ENCODE data around the gene SCAF8.

The SCAF8 gene

GRCh38 chr6:154868143-154868594, 135.0 kb downstream of the SCAF8 start:
- Histone ChIP-seq H3K4me3 (no peak overlapping the region), H3K27ac (no peak overlapping the region)

- H3K4me3 ChIP-seq: no peak overlapping the region
- H3K27ac ChIP-seq: no peak overlapping the region
Measured at GRCh38 chr6:154872542-154873114, 139.4 kb downstream of the SCAF8 start.

DNA sequence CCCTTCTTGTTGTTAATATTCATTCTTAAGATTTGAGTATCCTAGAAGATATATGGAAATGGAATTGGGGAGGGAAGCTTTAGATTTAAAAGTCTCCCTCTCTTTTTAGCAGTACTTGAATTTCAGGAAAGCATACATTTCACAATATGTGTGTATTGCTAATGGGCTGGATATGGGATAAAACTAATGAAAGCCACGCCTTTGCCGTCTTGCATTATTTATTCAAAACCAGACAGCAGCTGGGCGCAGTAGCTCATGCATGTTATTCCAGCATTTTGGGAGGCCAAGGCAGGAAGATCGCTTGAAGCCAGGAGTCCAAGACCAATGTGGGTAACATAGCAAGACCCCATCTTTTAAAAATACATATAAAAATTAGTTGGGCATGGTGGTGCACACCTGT, 140.3 kb downstream of the SCAF8 start:
- Histone ChIP-seq H3K27ac (no peak overlapping the region), H3K4me3 (no peak overlapping the region)

DNA sequence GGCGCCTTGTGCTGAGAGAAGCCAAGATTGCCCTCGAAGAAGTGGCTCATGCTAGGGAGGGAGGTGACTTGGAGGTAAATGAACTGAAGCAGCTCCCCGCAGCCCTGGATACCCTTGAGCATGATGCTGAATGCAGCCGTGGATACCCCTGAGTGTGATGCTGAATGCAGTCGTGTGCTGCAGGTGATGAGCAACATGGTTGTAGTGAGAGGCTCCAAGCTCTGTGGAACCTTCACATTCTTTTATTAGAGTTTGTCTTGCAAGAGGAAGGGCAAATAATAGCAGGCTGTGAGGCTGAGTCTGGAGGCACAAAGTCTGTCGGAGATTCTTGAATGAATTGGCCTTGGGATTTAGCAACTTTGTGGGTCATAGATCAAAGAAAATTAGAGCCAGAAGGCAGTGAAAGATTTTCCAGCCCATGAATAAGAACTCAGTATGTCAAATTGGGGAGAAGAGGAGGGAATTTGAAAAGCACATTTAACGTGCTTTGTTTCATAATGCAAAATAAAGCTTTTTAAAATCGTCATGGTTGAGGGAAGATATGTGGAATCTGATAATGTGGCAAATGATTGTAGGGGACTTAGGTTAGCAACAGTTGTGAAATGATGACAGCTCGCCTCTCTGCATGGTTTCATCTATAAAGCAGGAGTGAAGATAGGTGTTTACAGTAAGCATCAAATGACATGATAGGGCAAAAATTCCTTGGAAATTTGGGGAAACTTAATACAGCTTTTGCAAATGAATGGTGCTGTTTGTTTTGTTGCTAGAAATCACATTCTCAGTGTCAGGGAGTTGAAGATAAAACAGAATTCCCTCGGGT, 141.8 kb downstream of the SCAF8 start:
- Histone ChIP-seq H3K27ac (no peak overlapping the region), H3K4me3 (no peak overlapping the region)

DNA sequence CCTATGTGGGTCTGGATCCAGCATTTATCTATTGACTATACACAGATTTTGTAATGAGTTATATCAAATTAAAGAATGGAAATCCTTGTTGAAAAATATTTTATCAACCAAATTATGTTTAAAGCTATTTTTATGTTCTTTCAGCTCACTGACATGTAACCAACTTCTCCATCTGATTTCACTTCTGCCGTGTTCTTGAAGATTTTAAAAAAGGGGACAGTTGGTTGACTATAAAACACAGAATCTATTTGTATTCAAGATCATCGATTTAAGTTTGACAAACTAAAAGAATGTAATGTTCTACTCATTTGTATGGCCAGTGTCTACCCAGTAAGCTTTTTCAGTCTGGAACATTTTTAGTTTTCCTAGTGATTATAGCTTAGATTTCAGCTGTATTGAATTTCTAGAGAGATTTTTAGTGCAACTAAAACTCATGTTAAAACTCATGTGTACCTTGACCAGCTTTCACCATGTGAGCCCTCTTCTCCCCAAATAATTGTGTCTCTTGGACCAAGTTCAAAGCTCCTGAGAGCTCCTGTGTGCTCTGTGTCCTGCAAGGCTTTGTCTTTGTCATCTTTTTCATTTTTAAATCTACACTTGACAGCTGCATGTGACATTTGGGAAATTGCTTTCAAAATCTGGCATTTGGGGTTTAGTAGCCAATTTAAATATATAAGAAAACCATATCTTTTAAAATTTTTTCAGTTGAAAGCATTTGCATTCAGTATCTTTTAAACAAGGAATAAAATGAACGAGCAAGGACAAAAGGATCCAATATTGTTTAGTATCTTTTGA, 143.5 kb downstream of the SCAF8 start:
- Histone ChIP-seq H3K27ac (no peak overlapping the region), H3K4me3 (no peak overlapping the region)

DNA sequence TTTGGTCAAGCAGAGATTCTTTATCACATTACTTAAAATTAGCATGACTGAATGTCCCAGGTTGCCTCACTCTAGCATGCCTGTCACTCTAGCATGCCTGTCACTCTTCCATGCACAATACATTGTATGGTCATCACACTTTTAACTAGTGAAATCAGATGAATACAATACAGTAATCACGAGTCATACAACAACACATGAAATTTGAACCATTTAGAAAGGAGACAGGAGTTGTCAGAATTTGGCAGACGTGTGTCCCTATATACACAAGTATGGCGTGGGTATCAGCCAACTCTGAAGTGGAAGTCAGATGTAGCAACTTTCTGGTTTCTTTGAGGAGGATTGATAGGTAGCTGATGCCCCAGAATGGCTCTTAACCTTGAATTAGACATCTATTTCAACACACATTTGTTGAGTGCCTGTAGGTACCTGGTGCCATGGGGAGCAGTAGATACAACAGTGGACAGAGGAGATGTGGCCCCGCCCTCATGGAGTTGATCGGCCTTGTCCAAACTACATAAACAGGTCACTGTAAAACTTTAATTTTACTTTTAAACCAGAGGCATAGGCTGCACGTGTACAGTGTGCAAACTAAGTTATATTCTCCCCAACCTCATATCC, 145.8 kb downstream of the SCAF8 start:
- H3K4me3 ChIP-seq: no peak overlapping the region
- H3K27ac ChIP-seq: no peak overlapping the region

GRCh38 chr6:154882107-154882506, 148.9 kb downstream of the SCAF8 start:
- Histone ChIP-seq H3K27ac (no peak overlapping the region), H3K4me3 (no peak overlapping the region)

Data from skin epidermis (tissue), 12 donors.